Activated CD4-positive, alpha-beta memory T cell treated with anti-CD3 and anti-CD28 coated beads, Interleukin-2, amount 10 ng/mL, durations not matched to agents 7 days and 5 days (primary cell): ENCODE results near the gene PXDN. TPM values are rescaled to one million over a fixed set of nuclear protein-coding genes. Genes with fewer than 3 reads are reported as not detected.

Experiments used
- CTCF ChIA-PET: fragments of 350-600 bp; sonication (Branson Sonifier 250); formaldehyde crosslinking; loops from one replicate; lab custom pipeline; 2021; ENCODE audit warnings: antibody characterized with exemption, inconsistent platforms; lab: Charles Lee
- POLR2A ChIA-PET: fragments of 350-600 bp; sonication (Branson Sonifier 250); formaldehyde crosslinking; loops from one replicate; lab custom pipeline; 2021; ENCODE audit warnings: antibody characterized with exemption; lab: Charles Lee
- DNase-seq: peaks from one replicate; pipeline ENCODE4 v3.0.0-alpha.2; 2020
- H3K27ac Mint-ChIP-seq: one replicate; pipeline ENCODE4 v1.8.0; 2021; ENCODE audit warnings: mild to moderate bottlenecking, mixed read lengths
- H3K27me3 Mint-ChIP-seq: one replicate; pipeline ENCODE4 v1.8.0; 2021; ENCODE audit warnings: mixed read lengths
- H3K36me3 Mint-ChIP-seq: one replicate; pipeline ENCODE4 v1.8.0; 2021; ENCODE audit warnings: low read depth, mixed read lengths
- H3K4me1 Mint-ChIP-seq: one replicate; pipeline ENCODE4 v1.8.0; 2021; ENCODE audit warnings: mixed read lengths
- H3K4me3 Mint-ChIP-seq: one replicate; pipeline ENCODE4 v1.8.0; 2021; ENCODE audit warnings: mild to moderate bottlenecking, mixed read lengths
- H3K9me3 Mint-ChIP-seq: one replicate; pipeline ENCODE4 v1.8.0; 2021; ENCODE audit warnings: mixed read lengths
- total RNA-seq, 2 experiments: library from RNA; stranded (reverse); gene quantifications; one replicate each; pipeline ENCODE4 v1.2.3, GENCODE V29; 2021

The PXDN gene
- total RNA-seq, 2 experiments from 2014 or later: not detected

- H3K36me3 Mint-ChIP-seq: no peaks in the 10 kb centered on the region
- ChIA-PET POLR2A (no interaction called here), CTCF (no interaction called here)
- no peak overlapping the region for H3K4me3 Mint-ChIP-seq
- DNase-seq: peak; percentile 11
- H3K27me3 Mint-ChIP-seq: peaks cover 33% of the 10 kb centered on the region
- no peak overlapping the region for H3K27ac Mint-ChIP-seq
- H3K4me1 Mint-ChIP-seq: peaks cover 2% of the 10 kb centered on the region
- no peaks in the 10 kb centered on the region for H3K9me3 Mint-ChIP-seq
These were observed 2.1 kb upstream of the PXDN start for GRCh38 chr2:1746174-1747064.

- POLR2A ChIA-PET: no interaction called here
- Mint-ChIP-seq H3K4me3 (no peak overlapping the region), H3K4me1 (peaks cover 2% of the 10 kb centered on the region), H3K27me3 (peaks cover 34% of the 10 kb centered on the region), H3K27ac (no peak overlapping the region), H3K36me3 (no peaks in the 10 kb centered on the region), H3K9me3 (no peaks in the 10 kb centered on the region)
- CTCF ChIA-PET: no interaction called here
- DNase-seq: no peak
These were observed 1.1 kb upstream of the PXDN start for GRCh38 chr2:1745171-1746023.

- peak; percentile 9 for DNase-seq
- Mint-ChIP-seq H3K4me1 (peaks cover 2% of the 10 kb centered on the region), H3K4me3 (no peak overlapping the region), H3K27me3 (peaks cover 34% of the 10 kb centered on the region), H3K27ac (no peak overlapping the region), H3K36me3 (no peaks in the 10 kb centered on the region), H3K9me3 (no peaks in the 10 kb centered on the region)
- CTCF ChIA-PET: no interaction called here
- POLR2A ChIA-PET: no interaction called here
These were observed 217 bp downstream of the PXDN start for GRCh38 chr2:1744151-1744445.

GRCh38 chr2:1743396-1744150, 742 bp downstream of the PXDN start:
- H3K27me3 Mint-ChIP-seq: peaks cover 34% of the 10 kb centered on the region
- H3K9me3 Mint-ChIP-seq: no peaks in the 10 kb centered on the region
- peaks cover 2% of the 10 kb centered on the region for H3K4me1 Mint-ChIP-seq
- H3K4me3 Mint-ChIP-seq: no peak overlapping the region
- H3K27ac Mint-ChIP-seq: no peak overlapping the region
- no peaks in the 10 kb centered on the region for H3K36me3 Mint-ChIP-seq
- POLR2A ChIA-PET: no interaction called here
- CTCF ChIA-PET: no interaction called here
- DNase-seq: peak; percentile 1

- ChIA-PET CTCF (no interaction called here), POLR2A (no interaction called here)
- H3K27ac Mint-ChIP-seq: no peak overlapping the region
- peak; percentile 16 for DNase-seq
- H3K4me1 Mint-ChIP-seq: peaks cover 2% of the 10 kb centered on the region
- H3K9me3 Mint-ChIP-seq: no peaks in the 10 kb centered on the region
- no peaks in the 10 kb centered on the region for H3K36me3 Mint-ChIP-seq
- no peak overlapping the region for H3K4me3 Mint-ChIP-seq
- H3K27me3 Mint-ChIP-seq: peaks cover 34% of the 10 kb centered on the region
These were observed 1.5 kb downstream of the PXDN start for GRCh38 chr2:1742681-1743395.

- POLR2A ChIA-PET: no interaction called here
- no peaks in the 10 kb centered on the region for H3K9me3 Mint-ChIP-seq
- DNase-seq: no peak
- CTCF ChIA-PET: no interaction called here
- no peak overlapping the region for H3K27ac Mint-ChIP-seq
- peaks cover 34% of the 10 kb centered on the region for H3K27me3 Mint-ChIP-seq
- peaks cover 2% of the 10 kb centered on the region for H3K4me1 Mint-ChIP-seq
- H3K36me3 Mint-ChIP-seq: no peaks in the 10 kb centered on the region
- no peak overlapping the region for H3K4me3 Mint-ChIP-seq
These were observed 2.0 kb downstream of the PXDN start for GRCh38 chr2:1742301-1742680.

GRCh38 chr2:1741851-1742250, 2.5 kb downstream of the PXDN start:
- no peaks in the 10 kb centered on the region for H3K9me3 Mint-ChIP-seq
- peaks cover 32% of the 10 kb centered on the region for H3K27me3 Mint-ChIP-seq
- peak; percentile 1 for DNase-seq
- H3K4me3 Mint-ChIP-seq: no peak overlapping the region
- peaks cover 2% of the 10 kb centered on the region for H3K4me1 Mint-ChIP-seq
- no peaks in the 10 kb centered on the region for H3K36me3 Mint-ChIP-seq
- CTCF ChIA-PET: no interaction called here
- no peak overlapping the region for H3K27ac Mint-ChIP-seq
- POLR2A ChIA-PET: no interaction called here

- CTCF ChIA-PET: no interaction called here
- peak; percentile 7 for DNase-seq
- Mint-ChIP-seq H3K4me1 (peaks cover 2% of the 10 kb centered on the region), H3K9me3 (no peaks in the 10 kb centered on the region), H3K4me3 (no peak overlapping the region), H3K27me3 (peaks cover 24% of the 10 kb centered on the region), H3K27ac (no peak overlapping the region), H3K36me3 (no peaks in the 10 kb centered on the region)
- POLR2A ChIA-PET: no interaction called here
These were observed 3.4 kb downstream of the PXDN start for GRCh38 chr2:1740716-1741589.

GRCh38 chr2:1739961-1740715, 4.2 kb downstream of the PXDN start:
- CTCF ChIA-PET: no interaction called here
- Mint-ChIP-seq H3K27me3 (peaks cover 19% of the 10 kb centered on the region), H3K27ac (no peak overlapping the region), H3K4me3 (no peak overlapping the region), H3K36me3 (no peaks in the 10 kb centered on the region), H3K9me3 (no peaks in the 10 kb centered on the region), H3K4me1 (peaks cover 2% of the 10 kb centered on the region)
- POLR2A ChIA-PET: no interaction called here
- DNase-seq: peak; percentile 14

- H3K36me3 Mint-ChIP-seq: no peaks in the 10 kb centered on the region
- no peak for DNase-seq
- POLR2A ChIA-PET: no interaction called here
- CTCF ChIA-PET: no interaction called here
- H3K27me3 Mint-ChIP-seq: peaks cover 14% of the 10 kb centered on the region
- no peak overlapping the region for H3K27ac Mint-ChIP-seq
- H3K4me1 Mint-ChIP-seq: peaks cover 2% of the 10 kb centered on the region
- no peaks in the 10 kb centered on the region for H3K9me3 Mint-ChIP-seq
- no peak overlapping the region for H3K4me3 Mint-ChIP-seq
These were observed 4.9 kb downstream of the PXDN start for GRCh38 chr2:1739322-1739957.

GRCh38 chr2:1738646-1739302, 5.5 kb downstream of the PXDN start:
- H3K9me3 Mint-ChIP-seq: no peaks in the 10 kb centered on the region
- ChIA-PET CTCF (interaction anchor here (1.2 kb wide), 1 partner anchor 12 kb away, joined by 4 read pairs; no protein-coding TSS in a partner anchor), POLR2A (no interaction called here)
- no peak overlapping the region for H3K27ac Mint-ChIP-seq
- H3K27me3 Mint-ChIP-seq: peaks cover 14% of the 10 kb centered on the region
- H3K36me3 Mint-ChIP-seq: no peaks in the 10 kb centered on the region
- H3K4me1 Mint-ChIP-seq: peaks cover 2% of the 10 kb centered on the region
- DNase-seq: peak; percentile 1
- H3K4me3 Mint-ChIP-seq: no peak overlapping the region
